GM19193 (cell line): ENCODE results near the gene PRCD.

Source experiments
- POLR2A ChIP-seq: IDR thresholded peaks from 4 replicates; pipeline ENCODE4 v1.6.1; 2011; ENCODE audit not compliant: insufficient read depth, insufficient read length; ENCODE audit errors: extremely low read depth

The PRCD gene

DNA sequence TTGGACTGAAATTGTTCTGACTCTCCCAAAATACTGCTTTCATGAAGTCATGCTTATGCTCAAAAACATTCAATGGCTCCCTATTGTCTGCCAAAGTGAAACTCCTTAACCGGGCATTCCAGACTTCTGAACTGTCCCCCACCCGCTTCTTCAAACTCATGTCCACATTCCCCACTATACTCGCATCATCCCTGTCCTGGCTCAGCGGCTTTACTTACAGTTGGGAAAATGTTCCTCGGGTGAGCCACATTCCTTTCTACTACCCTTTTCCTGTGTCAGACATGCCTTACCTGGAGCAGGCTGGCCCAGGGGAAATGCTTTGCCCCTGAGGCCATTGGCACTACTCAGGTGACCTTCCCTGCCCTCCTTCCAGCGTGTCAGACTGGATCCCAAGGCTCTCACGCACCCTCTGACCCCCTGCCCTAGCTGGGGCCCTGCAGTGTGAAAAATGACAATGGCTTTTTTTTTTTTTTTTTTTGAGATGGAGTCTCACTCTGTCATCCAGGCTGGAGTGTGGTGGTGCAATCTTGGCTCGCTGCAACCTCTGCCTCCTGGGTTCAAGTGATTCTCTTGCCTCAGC lies 7.7 kb upstream of the PRCD start:
- TF ChIP-seq POLR2A: no peak

DNA sequence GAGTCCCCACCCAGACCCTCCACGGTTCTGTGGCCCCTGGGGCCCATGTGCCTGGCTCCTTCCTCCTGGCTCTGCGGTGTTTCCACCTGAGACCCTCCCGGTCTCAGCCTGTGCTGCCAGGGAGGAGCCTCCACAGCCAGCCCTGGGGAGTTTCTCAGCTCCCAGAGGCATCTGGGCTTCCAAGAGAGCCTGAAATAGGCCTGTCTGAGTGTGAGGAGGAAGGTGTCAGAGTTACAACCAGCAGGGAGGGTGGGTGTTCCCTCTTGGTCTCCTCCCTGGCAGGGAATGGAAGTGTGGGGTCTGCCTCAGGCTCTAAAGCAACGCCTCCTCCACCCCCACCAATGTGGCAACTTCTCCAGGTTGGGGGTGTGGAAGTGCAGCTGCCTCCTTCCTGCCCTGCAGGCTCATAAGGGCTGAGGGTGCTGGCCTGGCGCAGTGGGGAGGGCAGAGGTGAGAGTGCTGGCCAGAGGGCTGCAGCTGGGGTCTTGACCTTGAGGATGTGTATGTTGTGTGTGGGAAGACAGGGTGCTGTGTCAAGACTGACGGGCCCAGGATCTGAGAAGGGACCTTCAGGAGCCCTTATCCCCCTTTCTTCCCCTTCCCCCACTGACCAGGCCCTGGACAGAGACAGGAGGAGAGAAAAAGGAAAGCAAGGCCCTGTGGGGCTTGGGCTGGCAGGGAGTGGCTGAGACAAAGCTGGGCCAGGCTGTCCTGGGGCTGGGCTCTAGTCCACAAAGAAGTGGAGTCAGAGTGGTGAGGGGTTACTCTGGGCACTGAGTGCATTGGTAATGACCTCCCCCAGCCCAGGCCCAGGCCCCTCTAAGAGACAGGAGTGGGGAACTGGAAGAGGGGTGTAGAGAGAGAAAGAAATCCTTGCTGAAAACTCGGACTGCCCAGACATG lies 4.8 kb upstream of the PRCD start:
- TF ChIP-seq POLR2A: no peak

DNA sequence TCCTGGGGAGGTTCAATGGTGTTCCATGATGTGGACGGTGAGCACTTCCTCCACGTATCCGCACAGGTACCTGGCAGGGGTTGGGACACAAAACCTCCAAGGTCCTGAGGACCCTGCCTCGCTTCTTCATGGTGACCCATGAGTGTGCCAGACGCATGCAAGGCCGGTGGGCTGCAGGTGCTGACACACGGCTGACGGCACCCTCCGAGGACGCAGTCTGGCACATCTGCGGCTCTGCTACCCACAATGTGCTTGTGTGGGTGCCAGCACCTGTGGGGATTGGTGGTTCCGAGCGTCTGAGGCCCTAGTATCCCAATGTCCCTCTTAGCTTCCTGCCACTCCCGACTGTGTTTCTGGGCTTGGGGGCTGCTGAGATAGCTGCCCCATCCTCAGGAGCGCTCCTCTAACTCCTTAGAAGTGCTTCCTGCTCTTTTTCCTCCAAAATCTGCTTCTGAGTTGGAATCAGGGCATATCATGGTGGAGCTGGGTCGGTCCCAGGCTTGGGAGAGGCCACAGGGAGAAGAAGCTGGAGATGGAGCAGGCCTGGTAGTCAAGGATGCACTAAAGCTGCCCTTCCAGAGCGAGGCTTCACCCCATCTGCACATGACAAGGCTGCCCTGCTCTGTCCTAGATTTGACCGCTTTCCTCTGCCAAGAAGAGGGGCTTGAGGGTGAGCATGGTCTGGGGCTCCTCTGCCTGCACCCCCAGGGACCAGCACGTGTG lies 3.9 kb upstream of the PRCD start:
- TF ChIP-seq POLR2A: no peak

DNA sequence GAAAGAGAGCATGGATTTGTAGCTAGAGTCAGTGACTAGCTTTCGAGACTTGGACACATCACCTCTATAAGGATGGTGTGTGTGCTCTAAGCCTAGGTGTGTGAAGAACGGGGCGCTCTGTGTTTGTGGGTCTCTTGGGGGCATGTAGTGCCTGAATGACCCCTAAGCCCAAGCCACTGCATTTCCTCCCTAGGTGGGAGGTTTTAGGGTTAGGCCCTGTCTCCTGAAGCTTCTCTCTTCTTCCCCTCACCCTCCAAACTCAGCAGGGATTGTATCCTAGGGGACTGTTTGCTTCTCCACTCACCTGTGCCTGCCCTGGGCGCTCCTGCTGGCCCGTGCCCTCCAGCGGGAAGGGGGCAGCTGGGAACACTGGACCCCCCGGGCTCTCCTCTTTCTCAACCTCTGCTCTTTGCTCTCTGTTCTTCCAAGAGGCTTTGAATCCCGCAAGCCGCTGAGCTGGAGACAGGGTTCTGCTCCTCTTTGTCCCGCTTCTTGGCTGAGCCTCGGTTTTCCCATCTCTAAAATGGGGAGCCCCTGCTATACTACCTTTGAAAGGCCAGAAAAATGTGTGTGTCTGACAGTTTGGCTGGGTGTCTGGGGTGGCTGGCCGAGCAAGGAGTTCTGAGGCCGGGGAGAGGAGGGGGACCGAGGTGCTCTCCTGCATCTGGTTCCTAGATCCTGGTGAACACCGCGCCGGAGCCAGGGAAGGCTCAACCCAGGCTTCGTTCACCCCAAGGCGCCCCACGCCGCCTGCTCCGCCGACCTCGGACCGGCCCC lies 3.1 kb upstream of the PRCD start:
- TF ChIP-seq POLR2A: no peak

DNA sequence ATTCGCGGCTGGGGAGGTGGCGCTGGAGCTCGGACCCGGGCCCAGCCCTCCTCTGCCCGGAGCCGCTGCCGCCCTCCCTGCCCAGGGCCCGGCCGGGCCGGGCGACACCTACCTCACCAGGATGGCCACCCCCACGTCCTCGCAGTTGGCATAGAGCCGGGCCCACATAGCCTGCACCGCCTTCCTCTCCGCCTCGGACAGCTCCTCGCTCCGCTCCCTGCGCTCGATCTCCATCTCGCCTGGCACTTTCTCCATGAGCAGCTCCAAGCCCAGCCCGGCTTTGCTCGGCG lies 2.6 kb upstream of the PRCD start:
- TF ChIP-seq POLR2A: no peak

DNA sequence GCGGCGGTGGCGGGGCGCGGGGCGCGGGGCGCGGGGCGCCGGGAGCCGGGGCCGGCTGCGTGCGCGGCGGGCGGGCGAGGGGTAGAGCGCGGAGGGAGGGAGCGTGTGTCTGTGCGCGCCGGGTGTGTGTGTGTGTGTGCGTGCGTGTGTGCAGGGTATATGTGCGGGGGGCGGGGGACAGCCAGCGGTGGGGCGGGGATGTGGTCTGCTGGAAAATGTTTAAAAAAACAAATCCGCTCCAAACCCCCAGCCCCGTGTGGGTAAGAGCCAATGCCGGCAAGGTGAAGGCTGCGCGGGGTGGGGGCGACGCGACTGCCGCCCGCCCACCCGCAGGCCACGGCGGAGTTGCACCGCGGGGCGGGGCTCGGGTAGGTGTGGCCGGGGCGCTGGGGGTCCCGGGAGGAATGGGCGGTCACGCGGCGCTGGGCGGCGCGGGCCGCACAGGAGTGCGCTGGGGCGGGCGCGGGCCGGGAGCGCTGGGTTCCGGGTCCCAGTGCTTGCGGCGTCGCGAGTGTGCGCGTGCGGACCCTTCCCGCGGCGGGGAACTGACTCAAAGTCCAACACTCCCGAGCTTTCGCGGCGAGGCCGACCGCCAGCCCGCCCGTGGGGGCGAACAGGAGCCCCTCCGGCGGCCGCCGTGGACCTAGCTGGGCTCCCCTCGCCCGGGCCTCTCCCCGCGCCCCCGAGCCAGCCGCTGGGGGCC lies 2.1 kb upstream of the PRCD start, which contains the start of gene CYGB:
Gene CYGB (minus strand): TSS at position 132 of the 703 bp plus-strand sequence. CDS start 167 bp downstream, outside the sequence.
- no peak for TF ChIP-seq POLR2A

DNA sequence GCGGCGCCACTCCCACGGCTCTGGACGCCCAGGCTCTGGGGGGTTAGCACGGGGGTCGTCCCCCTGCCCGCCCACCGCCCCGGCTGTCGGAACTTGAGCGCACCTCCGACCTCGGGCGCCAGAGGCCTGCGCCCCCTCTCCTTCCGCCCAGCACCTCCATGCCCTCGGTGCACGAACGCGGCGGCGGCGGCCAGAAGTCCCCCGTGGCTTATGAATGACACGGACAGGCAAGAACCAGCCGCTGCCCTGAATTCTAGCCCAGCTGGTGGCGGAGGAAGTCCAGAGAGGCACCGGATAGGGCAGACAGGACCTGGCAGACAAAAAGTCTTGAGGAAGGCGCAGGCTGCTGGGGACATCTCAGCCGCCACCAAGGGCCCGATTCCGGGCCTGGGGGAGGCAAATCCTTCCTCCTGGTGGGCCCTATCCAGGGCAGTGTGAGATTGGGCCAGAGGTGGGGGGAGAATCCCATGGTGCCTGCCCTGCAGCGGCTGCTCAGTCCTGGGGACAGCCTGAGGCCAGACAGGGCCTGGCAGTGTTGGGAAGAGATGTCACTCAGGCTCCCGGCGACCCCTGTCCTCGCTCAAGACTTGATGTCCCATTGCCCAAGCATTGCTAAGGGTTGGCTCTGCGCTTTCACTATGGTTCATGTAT lies 1.4 kb upstream of the PRCD start:
- no peak for TF ChIP-seq POLR2A

DNA sequence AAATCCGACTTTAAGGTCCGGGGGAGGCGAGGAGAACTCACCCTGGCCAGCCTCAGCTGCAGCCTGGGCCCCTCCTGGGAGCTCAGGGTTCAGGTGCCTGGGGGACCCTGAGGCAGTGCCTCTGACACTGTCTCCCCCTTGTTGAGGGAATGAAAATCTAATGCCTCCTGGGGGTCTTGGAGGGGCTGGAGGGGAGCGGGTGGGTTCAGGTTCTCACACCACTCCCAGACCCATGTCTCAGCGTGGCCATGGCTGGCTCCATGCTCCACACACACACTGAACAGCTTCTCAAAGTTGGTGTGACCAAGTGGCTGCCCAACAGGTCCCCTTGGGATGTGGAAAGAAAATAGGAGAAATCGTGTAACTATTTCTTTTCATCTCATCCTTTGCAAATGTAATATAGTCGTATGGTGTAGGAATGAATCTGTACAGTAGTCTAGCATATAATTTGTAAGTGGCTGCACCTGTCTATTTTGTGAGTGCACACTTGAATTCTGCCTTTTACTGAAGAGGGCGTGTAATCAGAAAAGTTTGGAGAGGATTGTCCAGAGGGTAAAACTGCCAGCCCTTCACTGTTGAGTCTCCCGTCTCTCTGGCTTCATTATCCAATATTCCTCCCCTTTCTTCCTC lies 788 bp upstream of the PRCD start:
- no peak for TF ChIP-seq POLR2A

DNA sequence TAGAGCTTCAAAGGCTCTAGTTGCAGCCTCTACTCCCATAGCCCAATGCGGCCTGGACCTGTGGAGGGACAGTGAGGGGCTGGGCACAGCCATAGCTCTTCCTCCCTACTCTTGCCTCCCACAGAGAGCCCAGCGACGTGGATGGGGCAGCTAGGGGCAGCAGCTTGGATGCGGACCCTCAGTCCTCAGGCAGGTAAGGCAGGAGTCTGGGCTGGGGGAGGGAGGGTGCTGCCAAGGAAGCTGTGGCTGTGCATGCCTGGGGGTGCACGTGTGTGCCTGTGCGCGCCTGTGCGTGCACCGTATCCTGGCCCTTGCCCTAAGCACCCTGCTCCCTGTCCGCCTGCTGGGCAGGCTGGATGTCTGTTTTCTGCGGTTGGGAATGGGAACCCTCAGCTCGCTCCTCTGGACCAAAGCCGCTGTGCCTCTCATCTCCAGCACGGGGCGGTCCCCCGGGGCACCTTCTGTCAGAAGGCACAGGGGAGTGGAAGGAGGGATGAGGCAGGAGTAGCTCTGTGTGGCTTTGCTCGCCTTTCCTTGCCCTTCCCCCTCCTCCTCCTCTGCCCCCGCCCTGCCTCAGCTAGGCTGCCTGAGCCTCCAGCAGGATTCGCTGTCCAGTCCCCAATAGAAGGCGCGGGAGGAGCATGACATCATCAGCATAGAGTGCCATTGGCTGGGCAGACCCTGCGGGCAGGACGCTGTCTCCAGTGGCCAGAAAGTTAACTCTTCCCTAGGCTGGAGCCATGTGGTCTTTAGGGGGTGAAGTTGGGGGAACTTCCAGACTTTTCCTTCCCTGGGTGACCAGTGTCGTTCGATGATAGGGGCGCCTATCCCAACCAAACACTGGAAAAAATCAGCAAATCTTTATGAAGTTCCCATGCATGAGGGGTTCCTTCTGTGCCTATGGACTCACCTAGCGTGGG lies 797 bp downstream of the PRCD start:
- no peak for TF ChIP-seq POLR2A

DNA sequence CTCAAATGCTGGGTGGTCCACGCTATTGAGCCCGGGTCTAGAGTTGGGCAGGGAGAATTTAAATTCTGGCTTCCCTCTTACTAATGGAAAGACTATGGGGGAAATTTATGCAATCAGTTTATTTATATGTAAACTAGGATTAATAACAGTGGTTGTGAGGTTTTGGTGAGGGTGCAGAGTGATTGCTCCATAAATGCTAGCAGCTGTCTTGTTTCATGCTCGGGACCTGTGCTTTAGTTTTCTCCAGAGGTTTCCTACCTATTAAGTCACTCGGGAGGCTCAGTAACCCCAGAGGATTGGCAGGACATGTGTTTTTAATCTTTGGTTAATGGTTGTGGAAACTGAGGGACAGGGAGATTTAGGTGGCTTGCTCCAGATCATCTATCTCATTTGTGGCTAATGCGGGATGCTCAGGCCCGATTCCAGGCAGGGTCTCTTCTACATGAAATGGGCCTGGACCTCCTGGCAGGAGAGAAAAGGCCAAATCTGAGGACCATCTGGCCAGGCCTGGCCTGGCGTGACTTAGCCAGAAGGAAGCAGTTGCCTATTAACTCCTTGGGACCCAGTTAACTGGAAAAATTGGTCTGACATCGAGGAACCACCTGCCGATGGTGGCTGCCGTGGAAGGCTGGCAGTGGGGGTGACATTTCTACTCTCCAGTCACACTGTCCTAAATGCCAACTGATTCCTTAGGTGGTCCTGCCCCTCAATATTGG lies 2.1 kb downstream of the PRCD start:
- no peak for TF ChIP-seq POLR2A

DNA sequence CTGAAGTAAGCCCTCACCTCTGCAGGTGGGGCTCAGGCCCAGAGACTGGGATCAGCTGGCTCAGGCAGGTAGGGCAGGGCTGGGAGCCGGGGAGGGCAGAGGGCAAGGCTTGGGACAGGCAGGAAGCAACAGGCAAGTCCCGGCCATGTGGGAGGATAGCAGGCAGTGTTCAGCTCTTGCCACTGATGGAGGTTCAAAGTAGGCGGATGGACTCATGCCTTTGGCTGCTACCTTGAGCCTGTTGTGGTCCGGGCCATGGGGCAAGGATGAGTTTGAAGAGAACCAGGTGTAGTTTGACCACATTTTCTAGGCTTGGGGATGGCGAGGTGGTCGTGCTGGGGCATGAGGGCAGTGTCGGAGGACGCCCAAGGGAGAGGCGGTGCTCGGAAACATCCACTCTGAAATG lies 2.7 kb downstream of the PRCD start:
- no peak for TF ChIP-seq POLR2A

DNA sequence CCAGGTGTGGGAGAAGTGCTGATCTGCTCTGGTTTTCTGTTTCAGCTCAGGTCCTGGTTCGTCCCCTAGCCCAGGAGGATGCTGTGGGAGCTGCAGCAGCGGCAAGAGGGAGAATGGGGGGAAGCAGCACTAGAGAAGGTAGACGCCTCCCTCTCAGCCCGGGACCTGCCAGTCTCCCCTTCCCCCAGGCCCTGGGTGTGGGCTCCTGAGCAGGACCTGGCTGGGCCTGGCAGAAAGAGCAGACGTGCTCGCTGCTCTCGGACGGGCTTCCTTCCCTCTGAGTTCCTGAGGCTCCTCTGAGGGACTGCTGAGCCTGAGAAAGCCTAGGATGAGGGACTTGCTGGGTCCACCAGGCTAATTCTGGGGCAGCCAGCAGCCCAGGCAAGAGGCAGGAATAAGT lies 3.1 kb downstream of the PRCD start:
- no peak for TF ChIP-seq POLR2A
